ENCODE results near the gene GALNT2.

- TF ChIP-seq CTCF (IDR thresholded peaks at IDR 0.05; ENCODE audit: low read depth, low read length, missing input control) (no peak), SP1 (IDR thresholded peaks at IDR 0.05) (no peak), RXRA (IDR thresholded peaks at IDR 0.05) (no peak), JUND (IDR thresholded peaks at IDR 0.05) (no peak), TAF1 (conservative IDR thresholded peaks at IDR 0.05) (no peak), EGR1 (IDR thresholded peaks at IDR 0.05; ENCODE audit: low read depth in 2 of 2) (no peak)
Observed at GRCh38 chr1:230151924-230152468, 85.0 kb downstream of the GALNT2 start.
